ENCODE results near the gene SYT5. TPM values are rescaled to one million over a fixed set of nuclear protein-coding genes. Genes with fewer than 3 reads are reported as not detected.

SYT5 gene
- total RNA-seq, 1 experiment from 2014 or later, result 2.3 TPM

- Histone ChIP-seq H3K36me3 (ENCODE audit: control insufficient read depth in 1 of 2, insufficient read depth in 2 of 2, low read length in 2 of 2) (no peaks in the 10 kb centered on the region), H3K9ac (ENCODE audit: low read length) (no peak overlapping the region), H3K9me2 (ENCODE audit: insufficient read depth) (no peaks in the 10 kb centered on the region), H3K4me3 (replicated peaks in 1 of 2; ENCODE audit: low read depth in 1 of 2, low read length in 2 of 2) (no peak overlapping the region), H2AFZ (ENCODE audit: low read depth, low read length, poor library complexity, severe bottlenecking) (no peak overlapping the region), H3K79me2 (ENCODE audit: insufficient read depth, low read length) (no peaks in the 10 kb centered on the region), H3K27me3 (ENCODE audit: insufficient read depth, low read length) (no peaks in the 10 kb centered on the region), H3K4me2 (ENCODE audit: low read length) (no peak overlapping the region), H3K4me1 (ENCODE audit: control insufficient read depth in 1 of 2, insufficient read depth in 2 of 2, low read length in 2 of 2) (no peaks in the 10 kb centered on the region), H4K20me1 (ENCODE audit: insufficient read depth) (no peaks in the 10 kb centered on the region), H3K27ac (ENCODE audit: low read depth, low read length) (no peak overlapping the region), H3K9me3 (ENCODE audit: control insufficient read depth in 1 of 2, insufficient read depth in 1 of 2, low read depth in 1 of 2, low read length in 2 of 2) (no peaks in the 10 kb centered on the region; a peak in 1 of 4 replicates)
- no TSS peak for BruUV-seq (replicated peaks)
- intact Hi-C loops (cut with micrococcal nuclease), result no loop called here
- ATAC-seq, result no peak
- ChIA-PET CTCF (no interaction called here), POLR2A (no interaction called here), RAD21 (ENCODE audit: low non-redundant PET in 1 of 2, low total read pairs in 2 of 2, uncharacterized antibody in 2 of 2, unreplicated experiment in 2 of 2) (no interaction called here)
- TF ChIP-seq TCF7L2 (IDR thresholded peaks at IDR 0.05; ENCODE audit: borderline replicate concordance, extremely low read depth, insufficient read depth, insufficient read length) (no peak), EGR1 (IDR thresholded peaks at IDR 0.05; ENCODE audit: low read depth) (no peak), SIN3A (IDR thresholded peaks at IDR 0.05; ENCODE audit: low read depth) (no peak), EZH2 (IDR thresholded peaks at IDR 0.05) (no peak), CTCF (IDR thresholded peaks at IDR 0.05 in 2 of 3, conservative IDR thresholded peaks at IDR 0.05 in 1 of 3; ENCODE audit: borderline replicate concordance in 1 of 3, insufficient read depth in 1 of 3, low read depth in 2 of 3, low read length in 2 of 3) (no peak), ELF1 (IDR thresholded peaks at IDR 0.05; ENCODE audit: borderline replicate concordance, low read depth) (no peak), ZNF274 (IDR thresholded peaks at IDR 0.05; ENCODE audit: low read depth, low read length) (no peak), SP1 (IDR thresholded peaks at IDR 0.05; ENCODE audit: low read depth) (no peak), YY1 (IDR thresholded peaks at IDR 0.05; ENCODE audit: extremely low read depth, insufficient replicate concordance, low read depth, low read length) (no peak), SRF (IDR thresholded peaks at IDR 0.05; ENCODE audit: low read depth) (no peak), RAD21 (IDR thresholded peaks at IDR 0.05; ENCODE audit: low read depth) (no peak), FOSL1 (IDR thresholded peaks at IDR 0.05; ENCODE audit: low read depth) (no peak)
- DNase-seq (ENCODE audit: low read depth, low spot score), result no peak
Measured at GRCh38 chr19:55223291-55224037, 43.4 kb upstream of the SYT5 start.
